ENCODE measurements around the gene GRHL3.

GRHL3 gene

DNA sequence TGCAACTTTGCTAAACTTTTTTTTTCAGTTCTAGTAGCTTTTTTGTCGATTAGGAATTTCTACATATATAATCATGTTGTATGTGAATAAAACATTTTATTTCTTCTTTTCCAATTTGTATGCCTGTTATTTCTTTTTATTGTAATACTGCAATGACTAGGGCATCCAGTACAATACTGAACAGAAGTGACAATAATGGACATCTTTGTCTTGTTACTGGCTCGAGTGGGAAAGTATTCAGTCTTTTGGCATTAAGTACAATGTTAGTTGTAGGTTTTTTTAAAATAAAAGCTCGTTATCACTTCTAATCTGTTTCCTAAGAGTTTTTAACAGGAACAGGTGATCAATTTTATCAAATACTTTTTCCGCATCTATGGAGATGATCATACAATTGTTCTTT lies 84.6 kb downstream of the GRHL3 start:
- ATAC-seq (no peak), DNase-seq (no peak)
